ELR (cell line): ENCODE measurements around the gene ROM1.

Experiments used
- DNase-seq: peaks from one replicate; pipeline ENCODE4 v3.0.0-alpha.2; 2015; ENCODE audit warnings: low read depth

Gene ROM1

DNA sequence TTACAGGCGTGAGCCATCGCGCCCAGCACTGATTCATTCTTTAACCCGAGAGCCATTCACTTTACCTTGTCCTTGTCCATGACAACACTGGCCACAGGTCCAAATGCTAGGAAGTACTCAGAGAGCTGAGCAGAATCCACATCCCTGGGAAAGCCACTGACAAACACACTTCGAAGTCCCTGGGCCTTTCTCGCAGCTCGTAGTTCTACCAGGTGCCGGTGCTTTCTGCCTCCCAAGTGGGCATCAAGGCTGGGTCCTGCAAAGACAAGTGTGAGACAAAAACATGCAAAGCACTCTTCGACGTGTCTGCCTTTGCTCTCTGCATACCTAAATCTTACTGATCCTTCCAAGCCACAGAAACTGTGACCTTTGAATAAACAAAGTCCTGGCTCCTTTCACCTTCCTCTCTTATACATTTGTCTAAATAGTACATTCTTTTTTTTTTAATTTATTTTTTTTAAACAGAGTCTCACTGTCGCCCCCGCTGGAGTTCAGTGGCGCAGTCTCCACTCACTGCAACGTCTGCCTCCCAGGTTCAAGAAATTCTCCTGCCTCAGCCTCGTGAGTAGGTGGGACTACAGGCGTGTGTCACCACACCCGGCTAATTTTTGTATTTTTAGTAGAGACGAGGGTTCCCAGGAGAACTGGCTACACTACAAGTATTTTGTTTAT, 24.0 kb upstream of the ROM1 start:
- peak; percentile 68 for DNase-seq

DNA sequence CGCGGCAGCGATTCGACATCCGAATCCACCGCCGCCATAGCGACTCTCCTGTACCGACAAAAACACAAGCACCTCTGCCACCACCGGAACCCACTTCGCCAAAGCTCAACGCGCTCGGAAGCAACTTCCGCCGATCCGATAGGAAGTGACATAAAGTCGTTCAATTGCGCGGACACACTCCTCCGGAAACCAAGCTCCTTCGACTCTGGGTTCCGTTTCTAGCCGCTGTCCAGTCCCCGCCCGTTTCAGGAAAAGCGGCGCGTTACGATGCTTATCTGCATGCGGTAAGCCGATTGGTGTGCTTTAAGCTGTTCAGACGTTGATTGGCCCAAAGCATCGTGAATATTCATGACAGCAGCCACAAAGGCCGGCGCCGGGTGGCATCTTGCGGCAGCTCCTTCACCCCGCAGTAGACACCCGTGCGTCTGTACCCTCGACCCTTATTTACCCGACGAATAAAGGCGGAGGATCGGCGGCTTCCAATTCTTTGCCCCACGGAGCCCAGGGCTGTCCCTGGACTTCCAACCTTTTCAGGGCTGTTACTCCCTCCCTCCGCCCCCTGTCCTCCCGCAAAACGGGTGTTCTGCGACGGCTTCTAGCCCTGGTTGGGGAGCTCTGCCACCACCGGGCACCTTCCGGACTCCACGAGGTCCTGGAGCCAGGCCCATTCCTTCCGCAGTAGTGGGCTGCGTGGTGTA, 21.5 kb upstream of the ROM1 start, which contains the start of gene TUT1:
TUT1 (minus strand) TSS at position 76 of the 698 bp plus-strand sequence; CDS start at position 38, 38 bp downstream.
- peak; percentile 99 for DNase-seq

DNA sequence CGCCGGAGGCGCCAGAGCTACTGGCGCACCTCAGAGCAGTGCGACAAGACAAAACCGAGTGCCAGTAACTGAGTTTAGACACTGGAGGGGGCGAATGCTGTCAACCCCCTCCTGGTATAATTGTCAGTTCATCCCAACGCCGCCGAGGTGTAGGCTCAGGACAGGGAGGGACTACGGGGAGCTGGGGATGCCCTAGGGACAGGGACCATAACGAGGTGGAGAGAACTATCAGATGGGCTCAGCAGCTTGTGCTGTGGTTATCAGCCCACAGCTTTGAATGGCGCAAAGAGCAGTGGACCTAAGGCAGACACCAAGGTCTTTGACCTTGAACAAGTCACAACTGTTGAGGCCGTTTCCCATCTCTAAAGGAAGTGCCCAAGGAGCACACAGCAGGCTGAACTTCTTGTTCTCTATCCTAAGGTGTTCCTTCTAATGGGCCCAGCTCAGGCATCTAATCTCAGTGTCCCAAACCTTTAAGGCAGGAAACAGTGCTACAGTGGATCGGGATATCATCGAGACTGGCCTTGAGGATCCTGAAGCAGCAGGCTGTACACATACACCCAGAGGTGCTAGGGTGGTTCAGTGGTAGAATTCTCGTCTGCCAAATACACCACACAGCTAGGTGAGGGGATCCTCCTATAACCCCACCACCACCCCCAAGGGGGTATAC, 20.8 kb upstream of the ROM1 start:
- no peak for DNase-seq

DNA sequence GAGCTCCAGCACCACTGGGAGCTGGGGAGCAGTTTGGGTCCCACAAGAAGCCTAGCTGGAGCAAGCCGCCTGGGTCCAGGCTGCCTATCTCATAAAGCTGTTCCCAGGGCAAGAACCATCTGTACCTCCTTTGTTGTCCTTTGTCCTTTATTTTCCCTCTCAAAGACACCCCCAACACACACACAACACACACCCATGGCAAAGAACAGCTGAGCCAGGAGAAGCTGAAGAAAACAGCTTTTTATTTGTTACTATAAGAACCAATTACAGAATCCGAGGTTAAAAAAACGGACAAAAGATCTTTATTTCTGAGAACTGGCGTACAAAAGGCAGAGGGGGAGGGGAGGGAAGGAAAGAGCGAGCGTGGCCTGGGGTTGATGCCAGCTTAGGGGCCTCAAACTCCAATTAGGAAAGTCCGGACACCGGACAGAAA, 20.1 kb upstream of the ROM1 start:
- no peak for DNase-seq

DNA sequence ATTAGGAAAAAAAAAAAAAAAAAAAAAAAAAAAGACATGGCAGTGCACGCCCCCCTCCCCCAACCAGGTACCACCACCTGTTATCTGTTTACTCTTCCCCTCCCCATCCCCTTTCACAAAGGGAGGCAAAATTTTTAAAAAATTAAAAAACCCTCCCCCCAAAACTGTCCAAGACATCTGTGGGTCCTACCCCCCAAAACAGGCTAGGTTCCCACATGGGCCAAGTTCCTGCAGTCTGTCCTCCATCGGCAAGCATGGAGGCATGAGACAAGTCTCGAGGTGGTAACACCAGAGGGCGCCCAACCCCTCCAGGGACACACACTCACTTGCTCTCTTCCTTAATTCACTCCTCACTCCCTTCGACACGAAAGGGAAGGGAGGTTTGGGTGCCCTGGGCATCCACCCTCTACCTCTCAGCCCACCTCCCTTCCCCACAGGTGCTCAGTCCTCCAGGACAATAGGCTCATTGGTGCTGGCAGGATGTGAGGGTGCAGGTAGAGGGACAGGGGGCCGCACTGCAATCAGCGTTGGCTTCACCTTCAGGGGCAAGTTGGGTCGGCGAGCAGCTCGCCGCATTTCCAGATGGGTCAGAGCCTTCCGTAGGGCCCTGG, 19.5 kb upstream of the ROM1 start:
- DNase-seq = peak; percentile 82

DNA sequence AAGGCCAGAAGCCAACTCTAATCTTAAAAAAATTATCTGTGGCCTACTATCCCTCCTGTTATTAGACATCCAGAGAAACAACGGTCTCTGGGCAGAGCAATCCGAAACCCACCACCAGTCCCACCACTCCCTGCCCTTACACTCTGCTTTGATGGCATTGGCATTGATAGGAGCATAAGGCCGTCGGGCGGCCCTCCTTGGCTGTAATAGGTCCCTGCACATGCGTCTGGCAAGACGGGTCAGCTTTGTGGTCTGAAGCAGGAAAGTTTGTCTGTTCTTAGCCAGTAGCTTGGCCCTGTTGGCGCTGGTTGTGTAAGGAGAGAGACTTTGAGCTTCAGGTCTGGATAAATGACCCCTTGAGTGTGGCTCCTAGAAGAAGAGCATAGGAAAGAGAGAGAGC, 17.9 kb upstream of the ROM1 start:
- no peak for DNase-seq

DNA sequence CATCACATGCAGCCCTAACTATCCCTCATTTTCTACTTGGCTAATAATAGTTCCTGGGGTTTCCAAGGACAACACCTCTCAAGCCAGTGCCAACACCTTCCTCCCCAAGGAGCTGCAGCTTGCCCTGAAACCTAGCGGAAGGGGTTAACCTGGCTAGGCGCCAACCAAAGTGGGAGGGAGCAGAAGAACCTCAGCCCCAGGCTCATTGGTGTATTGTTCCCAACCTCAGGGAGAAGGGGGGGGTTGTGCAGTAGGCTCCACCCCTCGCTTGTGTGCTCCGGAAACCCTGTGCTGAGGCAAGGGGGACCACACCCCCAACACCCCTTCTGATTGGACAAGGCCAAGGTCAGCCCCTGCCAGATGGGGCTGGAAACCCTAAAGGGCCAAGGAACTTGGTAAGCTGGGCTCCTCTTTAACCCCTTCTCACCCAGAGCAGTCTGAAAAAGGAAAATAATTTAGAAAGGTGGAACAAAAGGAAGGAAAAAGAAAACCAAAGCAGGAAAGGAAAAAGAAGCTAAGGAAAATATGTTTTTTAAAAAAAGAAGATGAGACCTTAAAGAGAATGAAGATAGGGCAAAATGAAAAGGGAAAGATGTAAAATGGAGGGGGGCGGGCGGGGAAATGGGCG, 13.9 kb upstream of the ROM1 start:
- peak; percentile 99 for DNase-seq

DNA sequence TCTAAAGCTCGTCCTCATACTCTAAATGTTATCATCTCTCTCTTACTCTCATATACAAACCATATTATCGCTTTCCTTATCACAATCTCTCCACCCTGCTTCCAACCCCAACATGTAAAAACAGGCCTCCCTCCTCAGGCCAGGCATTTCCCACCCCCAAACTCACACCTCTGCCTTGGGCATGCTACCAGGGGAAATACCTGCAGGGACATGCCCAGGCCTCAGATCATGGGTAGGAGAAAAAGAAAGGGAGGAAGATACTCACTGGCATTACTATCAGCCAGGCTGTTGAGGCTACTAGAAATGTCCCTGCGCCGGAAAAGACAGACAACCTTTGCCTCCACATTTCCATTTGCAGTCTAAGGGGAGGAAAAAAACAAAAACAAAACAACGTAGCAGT, 13.2 kb upstream of the ROM1 start:
- DNase-seq = no peak

DNA sequence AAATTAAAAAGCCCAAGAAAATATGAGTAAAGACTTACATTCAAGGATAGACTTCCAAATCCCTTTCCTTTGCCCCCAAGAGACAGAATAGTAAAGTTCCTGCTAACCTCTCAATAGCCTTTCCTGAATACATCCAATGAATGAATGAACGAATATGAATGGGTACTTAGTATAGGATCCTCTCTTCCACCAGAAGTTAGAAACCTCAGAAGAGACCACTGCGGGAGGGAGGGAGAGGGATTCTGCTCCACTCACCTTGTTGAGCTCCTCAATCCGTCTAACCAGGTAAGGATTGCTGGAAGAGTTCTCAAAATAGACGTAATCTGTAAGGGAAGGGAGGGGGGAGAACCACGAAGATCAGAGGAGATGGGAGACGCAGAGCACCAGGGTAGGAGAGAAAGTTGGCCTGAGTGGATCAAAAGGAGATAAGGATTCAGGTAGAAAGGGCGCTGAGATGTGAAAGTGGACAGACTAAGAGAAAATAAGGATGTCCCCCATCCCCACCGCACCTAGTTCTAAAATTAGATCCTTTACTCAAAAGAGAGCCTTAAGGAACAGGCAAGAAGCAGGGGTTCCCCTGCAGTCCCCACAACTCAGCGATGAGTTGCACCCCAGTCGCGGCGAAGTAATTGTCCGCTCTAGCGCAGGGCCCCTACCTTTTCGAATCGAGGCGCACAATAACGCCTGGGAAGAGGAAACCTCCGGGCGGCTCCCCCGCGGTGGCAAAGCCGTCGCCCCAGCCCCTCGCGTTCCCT, 12.5 kb upstream of the ROM1 start:
- DNase-seq = peak; percentile 30

DNA sequence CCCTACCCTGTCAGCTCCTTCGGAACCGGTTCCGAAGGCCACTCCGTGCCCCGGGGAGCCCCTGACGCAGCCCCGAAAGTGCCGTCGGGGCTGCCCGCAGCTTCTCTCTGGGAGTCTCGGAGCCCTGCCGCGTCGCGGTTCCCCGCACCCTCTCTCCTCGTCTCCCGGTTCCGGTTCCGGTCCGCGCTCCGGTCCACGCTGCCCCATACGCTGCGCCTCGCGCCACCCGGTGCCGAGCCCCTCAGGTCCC, 12.0 kb upstream of the ROM1 start:
- DNase-seq = peak; percentile 51

DNA sequence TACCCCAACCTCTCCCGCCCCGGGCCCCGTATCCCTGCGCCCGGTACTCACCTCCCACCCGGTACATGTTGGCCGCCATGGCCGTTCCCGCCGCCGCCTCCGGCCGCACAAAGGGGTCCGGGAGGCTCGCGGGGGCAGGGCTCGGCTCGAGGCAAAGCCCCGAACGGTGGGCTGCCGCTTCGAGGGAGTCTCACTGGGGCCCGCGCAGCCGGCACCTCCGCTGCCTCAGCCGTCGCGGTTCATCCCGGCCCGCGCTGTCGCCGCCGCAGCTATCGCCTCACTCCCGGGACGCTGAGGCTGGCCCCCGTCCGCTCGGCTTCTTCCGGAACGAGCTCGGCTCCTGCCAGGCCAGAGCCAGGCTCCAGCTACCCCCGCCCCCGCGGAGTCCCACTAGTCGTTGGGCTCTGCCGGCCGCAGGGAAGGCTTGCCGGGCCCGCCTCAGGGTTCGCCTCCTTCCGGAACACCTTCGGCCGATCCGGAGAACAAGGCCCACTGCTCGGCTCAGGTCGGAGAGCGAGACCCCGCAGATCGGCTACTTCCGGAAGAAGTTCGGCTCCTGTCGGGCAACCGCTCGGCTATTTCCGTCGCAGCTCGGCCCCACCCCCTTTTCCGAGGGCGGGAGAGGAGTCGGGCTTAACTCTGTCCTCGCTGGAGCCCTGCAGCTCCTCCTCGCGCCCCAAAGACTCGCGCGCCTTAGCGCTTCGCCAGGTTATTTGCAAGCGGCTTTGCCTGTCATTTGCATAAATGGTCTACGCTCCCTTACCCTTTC, 11.5 kb upstream of the ROM1 start, which contains the start of gene MTA2:
MTA2 (minus strand) TSS at position 494 of the 769 bp plus-strand sequence; CDS start at position 79, 415 bp downstream.
- peak; percentile 98 for DNase-seq

DNA sequence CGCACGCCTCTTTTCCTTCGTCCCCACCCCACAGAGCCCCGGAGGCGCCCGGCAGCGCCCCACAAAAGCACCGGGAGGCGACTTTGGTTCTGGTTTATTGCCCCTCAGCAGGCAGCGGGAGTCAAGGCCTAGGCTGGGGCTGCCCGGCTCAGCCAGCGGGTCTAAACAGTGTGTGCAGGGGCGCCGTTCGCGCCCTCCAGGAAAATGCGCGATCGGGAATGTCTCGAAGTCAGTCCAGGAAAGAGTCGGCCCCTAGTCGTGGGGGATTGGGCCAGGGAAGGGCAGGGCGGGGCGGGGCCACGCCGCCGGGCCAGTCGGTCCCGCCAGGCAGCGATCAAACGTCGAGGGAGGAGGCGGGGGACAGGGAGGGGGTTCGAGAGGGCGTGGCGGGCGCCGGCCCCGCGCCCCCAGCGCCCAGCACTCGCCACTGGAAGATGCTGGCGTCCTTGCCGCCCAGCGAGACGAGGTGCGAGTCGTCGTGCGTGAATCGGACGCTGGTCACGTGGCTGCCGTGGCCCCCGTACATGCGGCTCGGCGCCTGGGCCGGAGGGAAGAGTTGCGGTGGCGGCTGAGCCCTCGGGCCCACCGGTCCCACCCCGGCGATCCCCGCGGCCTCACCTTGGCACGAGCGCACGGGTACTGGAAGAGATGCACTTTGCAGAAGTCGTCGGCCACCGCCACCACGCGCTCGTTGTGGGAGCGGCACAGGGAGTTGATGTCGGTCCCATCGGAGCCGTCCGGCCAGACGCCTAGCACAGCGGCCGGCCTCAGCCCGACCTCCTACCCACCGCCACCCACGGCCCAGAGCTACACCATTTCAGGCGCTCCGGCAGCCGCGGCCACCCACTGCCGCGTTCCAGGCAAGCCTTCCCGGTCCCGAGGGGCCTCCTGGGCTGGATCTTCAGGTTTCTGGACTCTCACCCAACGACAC, 10.7 kb upstream of the ROM1 start:
- DNase-seq = peak; percentile 59

DNA sequence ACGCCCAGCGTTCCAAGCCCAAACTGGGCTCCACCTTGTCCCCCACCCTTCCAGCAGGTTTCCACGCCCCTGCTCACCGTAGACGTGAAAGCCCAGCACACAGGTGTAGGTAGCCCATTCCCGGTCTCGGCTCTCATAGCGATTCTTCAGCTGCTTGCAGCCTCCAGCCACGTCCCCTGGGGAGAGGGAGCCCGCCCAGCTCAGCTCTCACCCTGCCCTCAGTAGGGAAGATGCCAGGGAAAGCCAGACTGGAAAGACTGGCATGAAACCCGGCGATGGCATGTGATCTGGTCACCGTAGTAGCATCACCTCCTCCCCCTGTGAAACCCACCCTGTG, 10.0 kb upstream of the ROM1 start:
- no peak for DNase-seq

DNA sequence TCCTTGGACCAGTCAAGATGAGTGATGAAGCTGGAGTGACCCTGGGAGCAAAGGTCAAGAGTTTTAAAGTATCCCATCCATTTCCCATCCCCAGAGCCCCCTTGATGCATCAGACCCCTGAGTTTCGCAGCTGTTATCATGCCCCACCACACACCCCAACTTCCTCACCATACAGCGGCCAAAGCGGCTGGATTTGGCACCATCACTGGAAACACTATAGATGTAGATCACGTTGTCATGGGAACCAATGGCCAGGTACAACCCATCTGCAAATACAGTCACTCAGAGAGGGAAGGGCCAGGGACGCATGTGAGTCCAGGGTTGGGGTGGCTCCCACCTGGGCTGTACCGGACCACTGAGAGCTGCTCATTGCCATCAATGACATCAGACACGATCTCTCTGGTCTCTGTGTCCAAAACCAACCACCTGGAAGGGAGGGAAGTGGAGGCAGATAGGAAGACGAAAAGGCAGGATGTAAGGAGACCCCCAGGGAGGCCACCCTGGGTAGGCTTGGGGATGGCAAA, 9.2 kb upstream of the ROM1 start:
- DNase-seq = no peak

DNA sequence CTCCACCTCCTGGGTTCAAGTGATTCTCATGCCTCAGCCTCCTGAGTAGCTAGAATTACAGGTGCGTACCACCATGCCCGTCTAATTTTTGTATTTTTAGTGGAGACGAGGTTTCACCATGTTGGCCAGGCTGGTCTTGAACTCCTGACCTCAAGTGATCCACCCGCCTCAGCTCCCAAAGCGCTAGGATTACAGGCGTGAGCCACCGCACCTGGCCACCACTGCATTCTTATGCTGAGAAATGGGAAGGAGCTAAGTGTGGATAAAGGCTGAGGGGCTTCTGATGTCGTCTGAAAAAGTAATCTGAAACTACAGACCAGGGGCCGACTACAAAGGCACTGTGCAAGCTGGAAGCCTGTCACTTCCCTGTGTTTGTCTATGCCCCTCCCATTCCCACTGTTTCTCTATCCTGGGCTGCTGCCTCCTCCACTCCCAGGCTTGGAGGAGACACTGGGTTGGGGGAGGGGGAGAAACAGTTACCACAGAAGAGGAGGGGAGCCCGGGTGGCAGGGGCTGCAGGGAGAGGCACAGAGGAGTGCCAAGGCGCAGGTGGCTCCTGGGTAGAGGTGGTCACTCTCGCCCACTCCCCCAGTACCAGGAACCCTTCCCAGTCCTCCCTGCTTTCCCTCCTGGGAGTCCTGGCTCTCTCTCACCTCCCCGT, 8.5 kb upstream of the ROM1 start:
- no peak for DNase-seq

DNA sequence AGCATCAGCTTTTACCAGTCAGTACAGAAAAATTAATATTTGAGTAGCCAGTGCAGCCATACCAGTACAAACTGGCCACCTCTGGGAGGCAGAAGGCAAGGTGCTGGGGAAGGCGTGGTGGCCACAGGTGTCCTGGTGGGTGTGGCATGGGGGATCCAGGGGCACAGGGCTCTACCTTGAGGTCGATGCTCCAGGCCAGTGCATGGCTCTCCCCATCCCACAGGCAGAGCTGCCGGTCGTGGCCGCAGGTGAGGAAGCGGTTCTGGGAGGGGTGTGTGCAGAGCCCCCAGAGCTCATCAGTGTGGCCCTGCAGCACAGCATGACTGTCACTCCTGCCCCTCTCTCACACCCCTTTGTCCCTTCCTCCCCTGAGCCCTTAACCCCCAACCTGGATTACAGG, 7.6 kb upstream of the ROM1 start:
- no peak for DNase-seq

DNA sequence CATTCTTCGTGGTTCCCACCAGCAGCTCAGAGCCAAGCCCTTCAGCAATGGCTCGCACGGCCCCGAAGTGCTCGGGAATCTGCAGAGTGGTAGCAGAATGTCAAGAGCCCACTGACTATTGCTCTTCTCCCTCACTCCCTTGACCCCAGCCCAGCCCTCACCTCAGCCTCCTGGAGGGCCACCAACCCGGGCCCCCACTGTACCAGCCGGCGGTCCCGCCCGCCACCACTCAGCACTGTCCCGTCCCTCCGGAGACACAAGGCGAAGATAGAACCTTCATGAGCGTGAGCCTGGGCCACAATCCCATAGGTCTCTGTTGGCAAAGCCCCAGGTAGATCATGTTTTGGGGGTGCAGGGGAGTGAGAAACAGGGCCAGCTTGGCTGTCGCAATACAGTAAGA, 7.2 kb upstream of the ROM1 start:
- no peak for DNase-seq

DNA sequence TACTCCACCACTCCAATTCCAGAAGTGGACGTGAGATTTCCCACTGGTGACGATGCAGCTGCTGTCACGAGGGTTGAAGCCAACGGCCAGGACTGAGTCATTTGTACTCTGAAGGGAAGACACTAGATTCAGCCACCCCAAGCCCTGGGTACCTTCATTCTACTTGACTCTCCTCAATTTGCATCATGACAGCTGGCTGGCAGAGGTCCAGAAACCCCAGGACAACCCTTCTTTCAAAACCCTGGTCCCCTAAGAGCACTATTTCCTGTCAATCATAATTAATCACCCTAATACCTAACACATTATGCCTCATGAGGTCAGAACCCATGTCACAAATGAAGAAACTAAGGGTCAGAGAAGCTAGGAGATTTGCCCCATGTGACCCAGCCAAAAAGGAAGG, 5.3 kb upstream of the ROM1 start:
- no peak for DNase-seq

DNA sequence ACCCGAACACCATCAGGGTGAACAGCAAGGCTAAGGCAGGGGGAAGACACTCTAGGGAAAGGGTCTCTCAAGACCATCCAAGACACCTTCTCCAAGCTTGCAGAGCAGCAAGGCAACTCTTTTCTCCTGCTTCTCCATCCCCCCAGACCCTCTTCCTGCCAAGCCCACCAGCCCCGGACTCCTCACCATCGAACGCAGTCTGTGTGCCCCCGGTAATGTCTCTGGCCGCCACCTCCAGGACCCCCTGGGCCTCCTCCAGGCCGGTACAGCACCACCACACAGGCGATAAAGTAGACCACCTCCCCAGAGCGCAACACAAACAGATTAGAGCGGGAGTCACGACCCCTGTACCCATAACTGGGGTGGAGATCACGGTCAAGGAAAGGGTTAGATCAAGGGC, 4.3 kb upstream of the ROM1 start:
- DNase-seq = no peak
